Thymus (tissue), 11 donors: ENCODE measurements around the gene SPC25. TPM values are rescaled to one million over a fixed set of nuclear protein-coding genes. Genes with fewer than 3 reads are reported as not detected.
A peak's percentile ranks its signal among the peaks of the same experiment; 100 is the strongest.

Experiments
- DNase-seq, 9 donors: peaks; one replicate each; pipeline ENCODE4 v3.0.0-alpha.2; 2013; ENCODE audit warnings: low spot score in 9 of 9, low read depth in 6 of 9, missing footprints in 1 of 9
- H3K27ac ChIP-seq, 2 donors: one replicate each; pipeline ENCODE4 v1.5.1; 2013; ENCODE audit warnings: control low read depth in 1 of 2, low read depth in 1 of 2, low read length in 1 of 2, mild to moderate bottlenecking in 1 of 2, moderate library complexity in 1 of 2
- H3K27me3 ChIP-seq, 2 donors: one replicate each; pipeline ENCODE4 v1.5.1; 2013; ENCODE audit warnings: low read length in 1 of 2; ENCODE audit not compliant: control insufficient read depth in 2 of 2, insufficient read depth in 1 of 2
- H3K36me3 ChIP-seq, 2 donors: one replicate each; pipeline ENCODE4 v1.5.1; 2013; ENCODE audit warnings: low read length in 1 of 2, mild to moderate bottlenecking in 1 of 2, moderate library complexity in 1 of 2; ENCODE audit not compliant: control insufficient read depth in 2 of 2, insufficient read depth in 2 of 2
- H3K4me1 ChIP-seq, 2 donors: one replicate each; pipeline ENCODE4 v1.5.1; 2013; ENCODE audit warnings: low read length in 2 of 2; ENCODE audit not compliant: control insufficient read depth in 2 of 2, insufficient read depth in 2 of 2
- H3K4me3 ChIP-seq, 2 donors: one replicate each; pipeline ENCODE4 v1.5.1; 2013; ENCODE audit warnings: low read length in 2 of 2, control low read depth in 1 of 2, mild to moderate bottlenecking in 1 of 2
- H3K9me3 ChIP-seq, 2 donors: one replicate each; pipeline ENCODE4 v1.5.1; 2013; ENCODE audit warnings: low read length in 1 of 2, mild to moderate bottlenecking in 1 of 2; ENCODE audit not compliant: control insufficient read depth in 2 of 2, insufficient read depth in 1 of 2
- WGBS: extraction: QIAGEN DNeasy Blood & Tissue Kit; methylation state at CpG from one replicate; pipeline ENCODE4 v1.1.7; 2013; 5-methylcytosine and 5-hydroxymethylcytosine counted together
- polyA plus RNA-seq: library from polyadenylated mRNA; stranded (reverse); fragments of 200-250 nt; gene quantifications from one replicate; pipeline ENCODE4 v1.2.3, GENCODE V29; 2013
- total RNA-seq: library from RNA; stranded (reverse); fragments of 120-200 nt; gene quantifications from one replicate; pipeline ENCODE4 v1.2.4, GENCODE V29; 2013
- donor health status: healthy.

Gene SPC25
- total and polyA plus RNA-seq, 2 donors = 1.8 to 16.0 TPM

- peaks cover 7 to 37% of the 10 kb centered on the region in 2 donors for H3K36me3 ChIP-seq
- no peaks in the 10 kb centered on the region for H3K4me1 ChIP-seq
- no peak overlapping the region for H3K4me3 ChIP-seq
- DNase-seq = no peak
- WGBS = 95% methylated on average over 2 of the region's 2 CpGs
- H3K27ac ChIP-seq = no peak overlapping the region
- H3K9me3 ChIP-seq = no peaks in the 10 kb centered on the region
- H3K27me3 ChIP-seq = no peaks in the 10 kb centered on the region
Observed at GRCh38 chr2:168858146-168858545, 32.1 kb downstream of the SPC25 start.

- Histone ChIP-seq H3K4me1 (no peaks in the 10 kb centered on the region), H3K4me3 (no peak overlapping the region), H3K9me3 (no peaks in the 10 kb centered on the region), H3K27ac (no peak overlapping the region), H3K36me3 (peaks cover 2 to 35% of the 10 kb centered on the region in 2 donors), H3K27me3 (no peaks in the 10 kb centered on the region)
- DNase-seq = no peak
- 96% methylated on average over 3 of the region's 3 CpGs for WGBS
Observed at GRCh38 chr2:168855601-168856000, 34.6 kb downstream of the SPC25 start.

DNA sequence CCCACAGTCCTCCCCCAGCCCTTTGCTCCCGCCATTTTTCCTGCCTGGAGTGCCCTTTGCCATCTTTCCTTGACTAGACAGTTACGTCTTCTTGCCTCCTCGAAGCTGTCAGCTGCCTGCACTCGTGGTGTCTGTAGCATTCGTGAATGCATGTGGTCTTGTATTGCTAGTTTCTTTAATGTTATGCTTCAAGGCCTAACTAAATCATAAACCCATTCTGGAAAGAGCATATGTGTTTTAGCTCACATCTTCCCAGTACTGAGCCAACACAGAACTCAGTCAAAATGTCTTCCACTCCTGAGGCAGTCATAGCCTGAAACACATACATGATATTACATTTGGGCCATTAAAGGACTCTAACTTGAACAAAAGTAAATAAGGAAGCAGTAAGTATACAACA is 35.6 kb downstream of the SPC25 start:
- no peaks in the 10 kb centered on the region for H3K4me1 ChIP-seq
- DNase-seq = no peak
- H3K27ac ChIP-seq = no peak overlapping the region
- over 99% methylated on average over 5 of the region's 5 CpGs for WGBS
- peaks cover 2 to 35% of the 10 kb centered on the region in 2 donors for H3K36me3 ChIP-seq
- H3K27me3 ChIP-seq = no peaks in the 10 kb centered on the region
- no peaks in the 10 kb centered on the region for H3K9me3 ChIP-seq
- no peak overlapping the region for H3K4me3 ChIP-seq

DNA sequence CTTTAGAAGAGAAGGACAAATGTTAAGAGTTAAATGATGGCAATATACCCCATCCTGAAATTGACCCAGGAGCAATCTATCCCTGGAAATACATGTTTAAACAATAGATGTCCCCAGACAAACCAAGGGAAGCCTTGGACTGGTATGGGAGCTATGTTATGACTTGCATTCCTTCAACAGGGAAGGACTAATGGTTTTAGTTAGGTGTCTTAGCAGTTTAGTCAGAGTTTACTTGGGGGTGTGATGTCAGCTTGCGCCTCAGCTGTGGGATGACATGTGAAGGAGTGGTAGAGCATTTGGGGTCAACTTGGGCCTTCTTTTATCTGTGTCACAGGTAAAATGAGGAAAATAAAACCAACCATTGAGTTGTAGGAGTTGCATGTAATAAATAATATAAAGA is 36.8 kb downstream of the SPC25 start:
- Histone ChIP-seq H3K27me3 (no peaks in the 10 kb centered on the region), H3K9me3 (no peaks in the 10 kb centered on the region), H3K36me3 (peaks cover 2 to 35% of the 10 kb centered on the region in 2 donors), H3K4me3 (no peak overlapping the region), H3K4me1 (no peaks in the 10 kb centered on the region), H3K27ac (no peak overlapping the region)
- 100% methylated on average over 1 of the region's 1 CpG for WGBS
- DNase-seq = no peak

- H3K9me3 ChIP-seq = no peaks in the 10 kb centered on the region
- DNase-seq = no peak
- no peak overlapping the region for H3K27ac ChIP-seq
- 74% methylated on average over 3 of the region's 3 CpGs for WGBS
- H3K27me3 ChIP-seq = no peaks in the 10 kb centered on the region
- peaks cover 2 to 27% of the 10 kb centered on the region in 2 donors for H3K36me3 ChIP-seq
- H3K4me3 ChIP-seq = no peak overlapping the region
- no peaks in the 10 kb centered on the region for H3K4me1 ChIP-seq
Observed at GRCh38 chr2:168852481-168852880, 37.7 kb downstream of the SPC25 start.

DNA sequence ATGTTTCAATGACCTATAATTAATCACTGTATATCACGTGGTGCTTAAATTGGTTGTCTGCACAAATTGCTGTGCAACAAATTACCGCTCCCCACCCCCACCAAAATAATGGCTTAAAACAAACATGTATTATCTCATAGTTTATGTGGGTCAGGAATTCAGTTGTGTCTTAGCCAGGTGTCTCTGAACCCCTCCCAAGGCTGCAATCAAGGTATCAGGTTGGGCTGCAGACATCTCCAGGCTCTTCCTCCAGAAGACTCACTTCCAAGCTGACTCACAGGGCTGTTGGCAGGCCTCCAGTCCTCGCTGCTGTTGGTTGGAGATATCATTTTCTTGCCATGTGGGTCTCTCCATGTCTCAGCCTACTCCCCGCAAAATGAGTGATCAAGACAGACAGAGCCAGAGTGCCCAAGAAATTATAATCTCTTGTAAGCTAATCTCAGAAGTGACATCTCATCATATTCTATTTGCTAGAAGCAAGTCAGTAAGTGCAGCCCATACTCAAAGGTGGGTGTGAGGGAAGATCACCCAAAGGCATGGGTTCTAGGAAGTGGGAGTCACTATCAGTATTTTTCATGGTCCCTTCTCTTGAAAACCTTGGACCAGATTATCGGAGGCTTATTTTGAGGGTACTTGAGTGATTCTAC is 38.4 kb downstream of the SPC25 start:
- Histone ChIP-seq H3K9me3 (no peaks in the 10 kb centered on the region), H3K4me3 (no peak overlapping the region), H3K4me1 (no peaks in the 10 kb centered on the region), H3K36me3 (peaks cover 2 to 27% of the 10 kb centered on the region in 2 donors), H3K27ac (no peak overlapping the region), H3K27me3 (no peaks in the 10 kb centered on the region)
- WGBS = 93% methylated on average over 5 of the region's 5 CpGs
- peak in 2 of 9 donors; percentile 7 to 20 for DNase-seq

- Histone ChIP-seq H3K27me3 (no peaks in the 10 kb centered on the region), H3K4me3 (no peak overlapping the region), H3K36me3 (peaks cover 2 to 27% of the 10 kb centered on the region in 2 donors), H3K4me1 (no peaks in the 10 kb centered on the region), H3K27ac (no peak overlapping the region), H3K9me3 (no peaks in the 10 kb centered on the region)
- DNase-seq = no peak
Observed at GRCh38 chr2:168850846-168851245, 39.4 kb downstream of the SPC25 start.

GRCh38 chr2:168849610-168850009 is 40.6 kb downstream of the SPC25 start:
- Histone ChIP-seq H3K36me3 (peaks cover 2 to 24% of the 10 kb centered on the region in 2 donors), H3K9me3 (no peaks in the 10 kb centered on the region), H3K27me3 (no peaks in the 10 kb centered on the region), H3K4me3 (no peak overlapping the region), H3K4me1 (no peaks in the 10 kb centered on the region), H3K27ac (no peak overlapping the region)
- 69% methylated on average over 2 of the region's 2 CpGs for WGBS
- peak in 3 of 9 donors; percentile 4 to 28 (median 10) for DNase-seq

DNA sequence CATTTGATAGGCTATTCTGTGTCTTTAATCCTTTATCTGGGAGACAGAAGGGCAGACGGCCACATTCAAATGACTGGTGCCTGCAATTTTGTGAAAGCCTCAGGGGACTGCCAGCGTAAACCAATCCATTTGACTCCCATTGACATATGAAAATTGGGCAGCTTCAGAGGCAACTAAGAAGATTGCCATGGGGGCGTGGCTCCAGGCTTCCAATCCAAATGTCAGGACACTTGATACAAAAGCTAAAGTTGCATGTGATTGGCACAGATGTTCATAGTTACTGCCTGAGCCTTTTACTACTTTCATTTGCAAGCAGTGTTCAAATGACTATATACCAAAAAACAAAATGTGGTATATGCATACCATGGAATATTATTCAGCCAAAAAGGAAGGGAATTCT is 42.0 kb downstream of the SPC25 start:
- DNase-seq = peak in 1 of 9 donors; percentile 3
- WGBS = 97% methylated on average over 3 of the region's 3 CpGs

More for the DNA sequence above, 42.0 kb downstream of the SPC25 start:
- no peak overlapping the region for H3K4me3 ChIP-seq
- no peaks in the 10 kb centered on the region for H3K27me3 ChIP-seq
- H3K9me3 ChIP-seq = no peaks in the 10 kb centered on the region
- no peaks in the 10 kb centered on the region for H3K4me1 ChIP-seq
- no peak overlapping the region for H3K27ac ChIP-seq
- peaks cover 2 to 18% of the 10 kb centered on the region in 2 donors for H3K36me3 ChIP-seq
